Neural crest cell (in vitro differentiated cells): ENCODE results near the gene FGD5. TPM values are rescaled to one million over a fixed set of nuclear protein-coding genes. Genes with fewer than 3 reads are reported as not detected.

Experiments used
- DNase-seq: peaks from one replicate; pipeline ENCODE4 v3.0.0; 2021; ENCODE audit warnings: low read depth, mixed read lengths, low spot score
- H3K27ac Mint-ChIP-seq: one replicate; pipeline ENCODE4 v1.8.0; 2021; ENCODE audit warnings: mild to moderate bottlenecking, mixed read lengths; ENCODE audit not compliant: unreplicated experiment
- H3K27me3 Mint-ChIP-seq: 2 replicates; pipeline ENCODE4 v1.8.0; 2021; ENCODE audit warnings: low read depth, mild to moderate bottlenecking, mixed read lengths
- H3K36me3 Mint-ChIP-seq: 2 replicates; pipeline ENCODE4 v1.8.0; 2021; ENCODE audit warnings: low read depth, mild to moderate bottlenecking, mixed read lengths
- H3K4me1 Mint-ChIP-seq: 2 replicates; pipeline ENCODE4 v1.8.0; 2021; ENCODE audit warnings: mixed read lengths
- H3K4me3 Mint-ChIP-seq: one replicate; pipeline ENCODE4 v1.8.0; 2021; ENCODE audit warnings: mild to moderate bottlenecking, mixed read lengths
- H3K9me3 Mint-ChIP-seq: 2 replicates; pipeline ENCODE4 v1.8.0; 2021; ENCODE audit warnings: mixed read lengths
- total RNA-seq: library from RNA; stranded (reverse); gene quantifications from 2 replicates; pipeline ENCODE4 v1.2.1, GENCODE V29; 2021
- TF ChIP-seq, protein P1 (sequence below): fragments of 200-600 bp; sonication (generic); conservative IDR thresholded peaks from 2 replicates; pipeline ENCODE4 v1.5.0; 2021; ENCODE audit warnings: antibody characterized with exemption, mild to moderate bottlenecking

FGD5 gene
- total RNA-seq, 1 donor from 2014 or later = 0.61 TPM

DNA sequence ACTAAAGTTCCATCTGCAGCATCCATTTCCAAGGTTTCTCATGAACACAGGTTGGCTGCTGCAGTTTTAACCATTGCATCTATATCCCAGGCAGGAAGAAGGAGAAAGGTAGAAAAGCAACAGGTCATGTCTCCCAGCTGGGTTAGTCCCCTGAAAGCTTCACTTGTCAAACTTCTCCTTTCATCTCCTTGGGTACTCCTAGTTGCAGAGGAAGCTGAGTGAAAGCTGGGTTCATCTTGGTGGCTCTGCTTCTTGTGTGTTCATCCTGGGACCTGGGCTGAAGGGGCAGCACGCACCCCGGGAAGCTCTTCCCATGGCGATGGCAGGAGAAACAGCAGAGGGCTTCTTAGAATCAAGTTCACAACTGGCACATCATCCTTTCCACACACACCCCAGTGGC is 67.3 kb downstream of the FGD5 start:
- Mint-ChIP-seq H3K9me3 (no peaks in the 10 kb centered on the region), H3K4me1 (peaks cover 4% of the 10 kb centered on the region), H3K27me3 (peaks cover 8% of the 10 kb centered on the region), H3K4me3 (no peak overlapping the region), H3K27ac (no peak overlapping the region), H3K36me3 (no peaks in the 10 kb centered on the region)
- no peak for DNase-seq
- TF ChIP-seq, protein P1, sequence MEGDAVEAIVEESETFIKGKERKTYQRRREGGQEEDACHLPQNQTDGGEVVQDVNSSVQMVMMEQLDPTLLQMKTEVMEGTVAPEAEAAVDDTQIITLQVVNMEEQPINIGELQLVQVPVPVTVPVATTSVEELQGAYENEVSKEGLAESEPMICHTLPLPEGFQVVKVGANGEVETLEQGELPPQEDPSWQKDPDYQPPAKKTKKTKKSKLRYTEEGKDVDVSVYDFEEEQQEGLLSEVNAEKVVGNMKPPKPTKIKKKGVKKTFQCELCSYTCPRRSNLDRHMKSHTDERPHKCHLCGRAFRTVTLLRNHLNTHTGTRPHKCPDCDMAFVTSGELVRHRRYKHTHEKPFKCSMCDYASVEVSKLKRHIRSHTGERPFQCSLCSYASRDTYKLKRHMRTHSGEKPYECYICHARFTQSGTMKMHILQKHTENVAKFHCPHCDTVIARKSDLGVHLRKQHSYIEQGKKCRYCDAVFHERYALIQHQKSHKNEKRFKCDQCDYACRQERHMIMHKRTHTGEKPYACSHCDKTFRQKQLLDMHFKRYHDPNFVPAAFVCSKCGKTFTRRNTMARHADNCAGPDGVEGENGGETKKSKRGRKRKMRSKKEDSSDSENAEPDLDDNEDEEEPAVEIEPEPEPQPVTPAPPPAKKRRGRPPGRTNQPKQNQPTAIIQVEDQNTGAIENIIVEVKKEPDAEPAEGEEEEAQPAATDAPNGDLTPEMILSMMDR = no peak

- TF ChIP-seq, protein P1 = no peak
- Mint-ChIP-seq H3K4me3 (no peak overlapping the region), H3K27me3 (peaks cover 14% of the 10 kb centered on the region), H3K4me1 (peaks cover 4% of the 10 kb centered on the region), H3K36me3 (no peaks in the 10 kb centered on the region), H3K27ac (no peak overlapping the region), H3K9me3 (no peaks in the 10 kb centered on the region)
- no peak for DNase-seq
Measured at GRCh38 chr3:14889205-14889604, 70.4 kb downstream of the FGD5 start.

DNA sequence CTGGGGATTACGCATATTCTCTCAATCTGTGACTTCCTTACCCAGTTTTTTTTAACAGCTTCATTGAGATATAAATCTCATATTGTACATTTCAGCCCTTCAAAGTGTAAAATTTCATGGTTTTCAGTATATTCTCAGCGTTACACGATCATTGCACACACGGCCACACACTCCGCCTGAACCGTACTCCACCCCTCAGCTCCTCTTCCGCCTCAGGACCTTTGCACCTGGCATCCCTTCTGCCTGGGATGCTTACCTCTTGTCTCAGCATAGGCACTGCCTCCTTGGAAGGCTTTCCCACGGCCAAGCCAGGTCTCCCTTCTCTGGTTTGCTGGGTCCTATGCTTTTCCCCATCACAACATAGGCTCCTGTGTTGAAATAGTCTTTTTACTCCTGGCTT is 71.2 kb downstream of the FGD5 start:
- H3K9me3 Mint-ChIP-seq = no peaks in the 10 kb centered on the region
- DNase-seq = no peak
- H3K36me3 Mint-ChIP-seq = no peaks in the 10 kb centered on the region
- no peak overlapping the region for H3K27ac Mint-ChIP-seq
- peaks cover 3% of the 10 kb centered on the region for H3K4me1 Mint-ChIP-seq
- no peak overlapping the region for H3K4me3 Mint-ChIP-seq
- H3K27me3 Mint-ChIP-seq = peaks cover 19% of the 10 kb centered on the region
- TF ChIP-seq, protein P1 = no peak

- H3K36me3 Mint-ChIP-seq = no peaks in the 10 kb centered on the region
- TF ChIP-seq, protein P1 = no peak
- peaks cover 24% of the 10 kb centered on the region for H3K27me3 Mint-ChIP-seq
- H3K27ac Mint-ChIP-seq = no peak overlapping the region
- H3K9me3 Mint-ChIP-seq = no peaks in the 10 kb centered on the region
- H3K4me1 Mint-ChIP-seq = no peaks in the 10 kb centered on the region
- DNase-seq = no peak
- H3K4me3 Mint-ChIP-seq = no peak overlapping the region
Measured at GRCh38 chr3:14890476-14890875, 71.7 kb downstream of the FGD5 start.

DNA sequence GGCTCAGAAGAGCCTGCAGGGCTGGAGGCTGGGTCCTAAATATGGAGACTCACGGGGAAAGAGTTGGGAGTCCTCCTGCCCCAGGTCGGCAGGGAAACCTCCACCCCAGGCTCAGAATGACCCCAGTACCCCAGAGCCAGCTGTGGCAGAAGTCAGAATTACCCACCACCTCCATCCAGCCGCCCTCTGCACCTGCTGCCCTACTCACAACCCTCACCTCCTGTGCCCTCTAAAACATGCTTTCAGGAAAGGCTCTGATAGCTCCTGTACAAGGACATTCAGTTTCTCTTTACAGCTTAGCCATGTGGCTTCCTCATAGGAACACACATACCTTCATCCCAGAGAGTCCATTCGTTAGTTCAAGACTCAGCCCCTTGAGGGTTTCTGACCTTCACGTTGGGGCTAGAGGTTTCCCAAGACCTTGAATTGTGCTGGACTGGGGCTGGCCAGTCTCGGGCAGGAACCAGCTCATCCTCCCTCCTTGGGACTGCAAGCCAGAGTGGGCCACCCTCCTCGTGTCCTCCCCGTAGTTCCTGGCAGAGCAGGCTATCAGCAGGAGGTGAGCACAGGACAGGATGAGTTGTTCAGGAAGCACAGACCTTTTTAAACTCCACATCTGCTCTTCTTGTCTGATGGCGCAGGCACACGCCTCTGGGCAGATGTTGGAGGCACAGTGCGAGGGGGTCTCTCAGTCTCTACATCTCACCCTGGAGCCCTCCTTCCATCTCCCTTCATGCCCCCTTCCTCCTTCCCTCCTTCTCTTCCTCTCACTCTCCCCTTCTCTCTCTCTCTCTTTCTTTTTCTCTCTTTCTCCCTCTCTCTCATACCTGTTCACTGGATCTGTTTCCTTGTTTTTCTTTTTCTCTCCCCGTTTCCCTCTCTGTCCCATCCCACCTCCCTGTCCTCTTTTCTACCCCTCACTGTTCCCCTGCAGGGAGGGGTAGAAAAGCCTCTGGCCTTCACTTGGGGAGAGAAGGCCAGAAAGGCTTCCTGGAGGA is 72.7 kb downstream of the FGD5 start:
- TF ChIP-seq, protein P1 = no peak
- DNase-seq = no peak
- Mint-ChIP-seq H3K27me3 (peaks cover 31% of the 10 kb centered on the region), H3K27ac (no peak overlapping the region), H3K4me3 (no peak overlapping the region), H3K9me3 (no peaks in the 10 kb centered on the region), H3K4me1 (no peaks in the 10 kb centered on the region), H3K36me3 (no peaks in the 10 kb centered on the region)
